Measurements from ENCODE around the gene ARRDC1. TPM values are rescaled to one million over a fixed set of nuclear protein-coding genes. Genes with fewer than 3 reads are reported as not detected.

The ARRDC1 gene
- polyA plus RNA-seq, 1 of the 3 experiments (the other 2 are of a cell fraction), result 49.7 TPM

- Histone ChIP-seq H3K4me2 (no peak overlapping the region), H2AFZ (ENCODE audit: low read depth) (no peak overlapping the region), H3K27ac (ENCODE audit: low read depth in 2 of 2, low read length in 1 of 2) (no peak overlapping the region), H4K20me1 (ENCODE audit: insufficient read depth) (peaks cover 65% of the 10 kb centered on the region), H3K9me3 (no peaks in the 10 kb centered on the region), H3K36me3 (replicated peaks in 1 of 2; ENCODE audit: control insufficient read depth in 1 of 2, insufficient read depth in 2 of 2, low read length in 1 of 2) (peaks cover 0 to 18% of the 10 kb centered on the region in 2 experiments), H3K4me1 (ENCODE audit: control insufficient read depth in 1 of 2, insufficient read depth in 2 of 2, low read depth in 1 of 2, low read length in 1 of 2) (no peaks in the 10 kb centered on the region; a peak in 1 of 4 replicates), H3K9me2 (no peaks in the 10 kb centered on the region), H3K79me2 (ENCODE audit: insufficient read depth) (peaks cover 99% of the 10 kb centered on the region), H3K27me3 (ENCODE audit: insufficient read depth) (no peaks in the 10 kb centered on the region), H3K4me3 (ENCODE audit: low read depth in 2 of 2, low read length in 1 of 2) (no peak overlapping the region), H3K9ac (no peak overlapping the region), H3F3A (replicated peaks; ENCODE audit: insufficient read depth) (no peaks in the 10 kb centered on the region)
- TF ChIP-seq FOXM1 (IDR thresholded peaks at IDR 0.05; ENCODE audit: low read depth) (no peak), RCOR1 (IDR thresholded peaks at IDR 0.05; ENCODE audit: low read length) (no peak), MXI1 (IDR thresholded peaks at IDR 0.05; ENCODE audit: low read depth, low read length) (no peak), SIN3A (IDR thresholded peaks at IDR 0.05; ENCODE audit: borderline replicate concordance, low read depth, low read length) (no peak), FOSL2 (IDR thresholded peaks at IDR 0.05; ENCODE audit: borderline replicate concordance, low read depth) (no peak), SMC3 (IDR thresholded peaks at IDR 0.05; ENCODE audit: low read depth, low read length) (no peak), MEF2A (IDR thresholded peaks at IDR 0.05; ENCODE audit: borderline replicate concordance, low read depth) (no peak), NRF1 (IDR thresholded peaks at IDR 0.05; ENCODE audit: low read depth, low read length) (no peak), CHD2 (IDR thresholded peaks at IDR 0.05; ENCODE audit: low read length, partially characterized antibody) (no peak), POLR2AphosphoS5 (IDR thresholded peaks at IDR 0.05; ENCODE audit: low read depth, low read length) (no peak), TAF1 (IDR thresholded peaks at IDR 0.05; ENCODE audit: borderline replicate concordance, low read depth, low read length) (no peak)
- TF ChIP-seq, protein P1, sequence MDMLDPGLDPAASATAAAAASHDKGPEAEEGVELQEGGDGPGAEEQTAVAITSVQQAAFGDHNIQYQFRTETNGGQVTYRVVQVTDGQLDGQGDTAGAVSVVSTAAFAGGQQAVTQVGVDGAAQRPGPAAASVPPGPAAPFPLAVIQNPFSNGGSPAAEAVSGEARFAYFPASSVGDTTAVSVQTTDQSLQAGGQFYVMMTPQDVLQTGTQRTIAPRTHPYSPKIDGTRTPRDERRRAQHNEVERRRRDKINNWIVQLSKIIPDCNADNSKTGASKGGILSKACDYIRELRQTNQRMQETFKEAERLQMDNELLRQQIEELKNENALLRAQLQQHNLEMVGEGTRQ (IDR thresholded peaks at IDR 0.05; ENCODE audit: borderline replicate concordance, low read depth, low read length), result no peak
- POLR2A ChIA-PET, result no interaction called here
- DNase-seq, result no peak
- WGBS (ENCODE audit: low lambda C conversion rate), result 96% methylated on average over 9 of the region's 9 CpGs
- CTCF ChIA-PET, result interaction anchor here (1.0 kb wide), 1 partner anchor 11 kb away, joined by 3 read pairs; no protein-coding TSS in a partner anchor
Measured at GRCh38 chr9:137649553-137649952, 44.1 kb downstream of the ARRDC1 start.

- Histone ChIP-seq H3K4me1 (ENCODE audit: control insufficient read depth in 1 of 2, insufficient read depth in 2 of 2, low read depth in 1 of 2, low read length in 1 of 2) (no peaks in the 10 kb centered on the region; a peak in 1 of 4 replicates), H3K4me3 (ENCODE audit: low read depth in 2 of 2, low read length in 1 of 2) (no peak overlapping the region), H2AFZ (ENCODE audit: low read depth) (no peak overlapping the region), H3K27ac (ENCODE audit: low read depth in 2 of 2, low read length in 1 of 2) (no peak overlapping the region), H3F3A (replicated peaks; ENCODE audit: insufficient read depth) (no peaks in the 10 kb centered on the region), H3K9me2 (no peaks in the 10 kb centered on the region), H3K4me2 (no peak overlapping the region), H3K36me3 (replicated peaks in 1 of 2; ENCODE audit: control insufficient read depth in 1 of 2, insufficient read depth in 2 of 2, low read length in 1 of 2) (peaks cover 0 to 18% of the 10 kb centered on the region in 2 experiments), H3K27me3 (ENCODE audit: insufficient read depth) (no peaks in the 10 kb centered on the region), H3K79me2 (ENCODE audit: insufficient read depth) (peaks cover 99% of the 10 kb centered on the region), H3K9me3 (no peaks in the 10 kb centered on the region), H4K20me1 (ENCODE audit: insufficient read depth) (peaks cover 71% of the 10 kb centered on the region), H3K9ac (no peak overlapping the region)
- CTCF ChIA-PET, result no interaction called here
- POLR2A ChIA-PET, result no interaction called here
- TF ChIP-seq MEF2A (IDR thresholded peaks at IDR 0.05; ENCODE audit: borderline replicate concordance, low read depth), result no peak
- TF ChIP-seq MXI1 (IDR thresholded peaks at IDR 0.05; ENCODE audit: low read depth, low read length), result no peak
- no peak for DNase-seq
- 97% methylated on average over 2 of the region's 2 CpGs for WGBS (ENCODE audit: low lambda C conversion rate)
Measured at GRCh38 chr9:137650259-137650658, 44.8 kb downstream of the ARRDC1 start.
